ENCODE measurements around the gene RREB1.

The RREB1 gene

GRCh38 chr6:7172649-7173048 is 64.9 kb downstream of the RREB1 start:
- TF ChIP-seq CTCF (IDR thresholded peaks at IDR 0.05; ENCODE audit: borderline replicate concordance, control extremely low read depth, extremely low read depth, insufficient read depth, missing control alignments): no peak
- in situ Hi-C loops (cut with MboI; ENCODE audit: low sequenced_read_pairs, unreplicated experiment): no loop called here
- no peak for DNase-seq (ENCODE audit: low spot score)

- no peak for TF ChIP-seq CTCF (IDR thresholded peaks at IDR 0.05; ENCODE audit: borderline replicate concordance, control extremely low read depth, extremely low read depth, insufficient read depth, missing control alignments)
- in situ Hi-C loops (cut with MboI; ENCODE audit: low sequenced_read_pairs, unreplicated experiment): no loop called here
- no peak for DNase-seq (ENCODE audit: low spot score)
Measured at GRCh38 chr6:7173843-7174503, 66.2 kb downstream of the RREB1 start.

- no peak for DNase-seq (ENCODE audit: low spot score)
- TF ChIP-seq CTCF (IDR thresholded peaks at IDR 0.05; ENCODE audit: borderline replicate concordance, control extremely low read depth, extremely low read depth, insufficient read depth, missing control alignments): no peak
- in situ Hi-C loops (cut with MboI; ENCODE audit: low sequenced_read_pairs, unreplicated experiment): no loop called here
Measured at GRCh38 chr6:7175462-7175861, 67.7 kb downstream of the RREB1 start.

- TF ChIP-seq CTCF (IDR thresholded peaks at IDR 0.05; ENCODE audit: borderline replicate concordance, control extremely low read depth, extremely low read depth, insufficient read depth, missing control alignments): no peak
- DNase-seq (ENCODE audit: low spot score): no peak
- in situ Hi-C loops (cut with MboI; ENCODE audit: low sequenced_read_pairs, unreplicated experiment): no loop called here
Measured at GRCh38 chr6:7176208-7176607, 68.4 kb downstream of the RREB1 start.

- in situ Hi-C loops (cut with MboI; ENCODE audit: low sequenced_read_pairs, unreplicated experiment): no loop called here
- DNase-seq (ENCODE audit: low spot score): no peak
- TF ChIP-seq CTCF (IDR thresholded peaks at IDR 0.05; ENCODE audit: borderline replicate concordance, control extremely low read depth, extremely low read depth, insufficient read depth, missing control alignments): no peak
Measured at GRCh38 chr6:7178280-7178679, 70.5 kb downstream of the RREB1 start.

- no peak for DNase-seq (ENCODE audit: low spot score)
- no peak for TF ChIP-seq CTCF (IDR thresholded peaks at IDR 0.05; ENCODE audit: borderline replicate concordance, control extremely low read depth, extremely low read depth, insufficient read depth, missing control alignments)
- in situ Hi-C loops (cut with MboI; ENCODE audit: low sequenced_read_pairs, unreplicated experiment): no loop called here
Measured at GRCh38 chr6:7180751-7181150, 73.0 kb downstream of the RREB1 start.

Data from GM13976 (cell line).